Cardiac septum (tissue), 1 donor: Measurements from ENCODE around the gene MYO15B. TPM values are rescaled to one million over a fixed set of nuclear protein-coding genes. Genes with fewer than 3 reads are reported as not detected.
A peak's percentile ranks its signal among the peaks of the same experiment; 100 is the strongest.

ENCODE experiments used
- DNase-seq: peaks from one replicate; pipeline ENCODE4 v3.0.0-alpha.2; 2020; ENCODE audit warnings: low spot score
- intact Hi-C: fragments of 100-400 bp; cut with DNase I; formaldehyde crosslinking; loops from one replicate; pipeline ENCODE4 v1.14.0; 2022
- total RNA-seq: library from RNA; stranded (reverse); fragmentation: NEBNext Ultra II Directional; extraction: Animal tissue kit (Norgen Biotek cat#: 25700); gene quantifications from one replicate; pipeline ENCODE4 v1.2.1, GENCODE V29; 2021
- donor health status: DM: no; HTN: no; CAD: no.

The MYO15B gene
- total RNA-seq, 1 donor from 2014 or later, result 62.8 TPM

DNA sequence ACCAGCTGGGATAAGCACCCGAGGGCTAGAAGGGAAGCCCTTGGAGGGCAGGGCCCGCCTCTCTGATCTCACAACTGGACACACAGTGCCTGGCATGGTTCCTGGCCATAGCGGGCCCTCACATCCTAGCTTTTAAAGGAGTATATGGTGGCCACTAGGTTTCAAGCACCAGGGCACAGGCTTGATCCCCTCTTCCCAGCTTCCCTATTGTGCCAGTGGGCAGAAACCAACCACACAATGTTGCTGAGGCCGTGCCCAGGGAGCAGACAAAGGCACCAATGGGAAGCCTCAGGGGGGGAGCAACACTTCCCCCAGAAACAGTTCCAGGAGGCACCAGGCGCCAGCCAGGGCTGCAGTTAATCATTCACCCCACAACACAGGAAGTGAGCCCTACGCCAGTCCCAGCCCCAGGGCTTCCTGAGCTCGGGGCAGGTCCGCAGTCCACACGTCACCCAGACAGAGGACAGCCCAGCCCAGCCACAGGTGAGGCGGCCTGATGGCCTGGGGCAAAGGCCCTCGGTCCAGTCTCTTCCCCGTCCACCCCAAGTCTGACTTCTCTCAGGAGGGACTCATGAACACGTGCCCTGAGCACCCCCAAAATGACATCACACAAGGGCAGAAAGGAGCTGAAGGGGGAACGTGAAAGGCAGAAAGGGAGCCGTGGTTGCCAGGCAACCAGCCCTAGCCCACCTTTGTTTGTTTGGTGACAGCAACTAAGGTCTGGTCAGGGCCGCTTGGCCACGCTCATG lies 58.5 kb downstream of the MYO15B start:
- intact Hi-C loops, result no loop called here
- no peak for DNase-seq

DNA sequence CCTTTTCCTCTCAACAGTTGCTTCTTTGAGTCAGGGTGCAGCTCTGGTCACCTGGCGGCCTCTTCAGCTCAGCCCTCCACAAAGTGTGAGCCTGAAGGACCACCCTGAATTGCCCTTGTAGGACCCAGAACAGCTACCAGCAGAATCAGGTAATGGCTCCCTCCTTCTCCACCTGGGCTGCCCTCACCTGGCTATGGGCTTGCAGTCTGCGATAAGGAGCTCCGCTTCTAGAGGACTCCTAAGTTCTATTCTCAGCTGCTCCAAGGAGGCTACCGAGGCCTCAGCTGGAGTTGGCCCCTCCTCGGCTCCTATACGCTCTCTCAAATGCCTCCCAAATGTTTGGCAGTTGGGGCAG lies 59.0 kb downstream of the MYO15B start:
- intact Hi-C loops, result no loop called here

DNA sequence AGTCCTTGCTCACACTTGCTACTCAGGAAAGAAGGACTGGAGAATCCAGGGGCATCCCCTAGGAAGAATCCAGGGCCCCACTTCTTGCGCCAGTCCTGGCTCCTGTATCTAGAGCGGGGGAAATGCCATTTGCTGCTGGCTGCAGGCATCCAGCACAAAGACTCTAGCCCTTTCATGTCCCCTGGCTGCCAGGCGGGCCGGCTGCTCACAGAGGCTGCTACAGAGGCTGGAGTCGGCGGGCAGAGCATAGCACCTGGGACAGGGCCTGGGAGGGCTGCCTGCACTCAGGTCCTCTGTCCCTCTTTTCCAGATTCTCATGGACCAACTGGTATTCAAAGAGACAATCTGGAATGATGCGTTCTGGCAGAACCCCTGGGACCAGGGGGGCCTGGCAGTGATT lies 59.5 kb downstream of the MYO15B start:
- intact Hi-C loops, result no loop called here
- no peak for DNase-seq

More for the DNA sequence above, 59.0 kb downstream of the MYO15B start:
- no peak for DNase-seq

DNA sequence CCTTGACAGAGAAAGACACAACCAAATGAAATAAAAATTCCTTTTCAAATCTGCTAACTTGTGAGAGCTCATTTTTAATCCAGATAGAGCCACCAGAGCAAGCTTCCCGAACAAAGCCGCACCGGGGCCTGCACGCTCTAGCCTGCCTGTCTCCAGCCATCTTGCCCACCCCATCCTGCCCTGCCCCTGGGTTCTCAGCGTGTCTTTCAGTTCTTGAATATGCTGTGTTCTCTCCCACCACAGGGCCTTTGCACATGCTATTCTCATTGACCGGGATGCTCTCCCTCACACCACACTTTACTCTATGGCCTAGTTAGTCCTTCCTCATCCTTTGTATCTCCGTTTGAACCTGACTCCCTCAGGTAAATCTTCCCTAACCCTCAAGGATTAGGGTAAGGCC lies 60.3 kb downstream of the MYO15B start:
- DNase-seq, result no peak
- intact Hi-C loops, result no loop called here

DNA sequence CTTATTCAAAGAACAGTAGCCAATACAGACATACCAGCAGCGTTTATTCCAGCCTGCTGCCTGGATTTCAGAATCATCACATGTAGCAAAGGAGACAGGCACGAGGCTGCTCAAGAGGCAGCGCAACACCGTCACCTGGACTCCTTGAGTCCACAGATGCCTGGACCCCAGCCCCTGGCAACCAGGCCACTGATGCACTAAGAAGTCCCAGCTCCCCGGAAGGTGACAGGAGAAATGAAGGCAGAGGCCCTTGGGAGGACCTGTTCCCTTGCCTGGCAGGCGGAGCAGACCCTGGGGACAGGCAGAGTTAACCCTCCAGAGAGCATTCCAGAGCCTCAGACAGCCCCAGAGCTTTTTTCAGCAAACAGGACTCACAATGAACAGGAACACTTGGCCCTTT lies 62.1 kb downstream of the MYO15B start:
- no peak for DNase-seq
- intact Hi-C loops, result no loop called here

DNA sequence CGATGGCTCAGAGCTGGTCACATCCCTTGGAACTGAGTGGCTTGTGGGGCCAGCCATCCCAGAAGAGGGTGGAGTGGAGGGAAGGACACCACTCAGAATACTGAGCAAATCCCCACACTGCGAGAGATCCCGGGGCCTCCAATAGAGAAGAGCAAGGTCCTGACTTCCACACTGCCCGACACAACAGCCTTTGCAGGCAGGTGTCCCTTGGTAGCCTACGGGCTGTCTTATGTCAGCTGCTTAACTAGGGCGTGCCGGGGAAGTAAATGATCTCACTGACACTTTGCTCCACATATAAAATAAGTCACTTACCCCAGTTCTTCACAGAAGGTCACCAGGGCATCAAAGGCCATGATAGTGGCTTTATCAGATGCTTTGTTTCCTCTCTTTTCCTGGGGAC lies 63.3 kb downstream of the MYO15B start:
- intact Hi-C loops, result no loop called here
- DNase-seq, result no peak

DNA sequence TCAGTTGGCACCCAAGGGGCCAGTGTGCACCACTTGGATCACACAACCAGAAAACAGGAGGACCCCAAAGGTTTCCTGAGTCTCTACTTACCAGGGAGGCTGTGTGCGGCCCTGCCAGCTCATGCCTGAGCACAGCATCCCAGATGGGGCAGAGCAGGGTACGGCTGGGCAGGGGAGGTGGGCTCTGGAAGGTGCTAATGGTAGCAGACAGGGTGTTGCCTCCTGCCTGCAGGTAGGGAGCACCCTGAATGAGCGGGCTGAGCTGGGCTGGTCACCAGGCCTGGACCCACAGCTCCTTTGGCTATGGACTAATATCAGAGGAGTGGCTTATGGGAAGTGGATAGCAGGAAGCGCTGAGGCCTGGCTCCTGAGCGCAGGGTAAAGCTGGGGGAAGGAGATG lies 64.7 kb downstream of the MYO15B start:
- DNase-seq, result no peak
- intact Hi-C loops, result loop anchor here (2.0 kb wide), 1 partner anchor 20 kb away; the partner anchor contains the start of gene SMIM5

DNA sequence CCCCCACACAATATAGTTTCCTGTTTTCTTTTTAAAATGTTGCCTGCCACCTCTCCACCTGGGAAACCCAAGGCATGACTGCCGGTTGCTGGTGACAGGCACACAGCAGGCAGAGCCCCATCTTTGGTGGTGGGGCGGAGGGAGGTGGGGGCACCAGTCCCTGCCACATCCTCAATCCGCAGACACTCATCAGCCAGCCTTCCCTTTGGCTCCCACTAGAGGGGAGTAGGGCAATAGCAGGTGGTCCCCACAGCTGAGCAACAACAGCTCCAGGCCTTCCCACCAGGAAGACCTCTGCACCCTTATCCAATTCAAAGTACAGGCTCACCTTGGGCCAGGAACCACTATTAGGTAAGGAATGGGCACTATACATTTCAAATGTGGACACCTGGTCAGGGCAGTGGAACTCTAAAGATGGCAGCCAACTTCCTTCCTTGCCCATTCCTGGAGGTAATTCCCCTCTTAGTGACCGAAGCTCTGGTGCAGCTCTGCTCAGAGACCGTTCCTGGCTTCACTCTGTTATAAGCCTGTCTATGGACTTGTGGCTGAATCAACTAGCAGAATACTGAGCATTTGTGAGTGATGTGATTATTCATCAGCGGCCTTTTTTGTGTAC lies 65.4 kb downstream of the MYO15B start:
- DNase-seq, result no peak
- intact Hi-C loops, result loop anchor here (2.0 kb wide), 1 partner anchor 20 kb away; the partner anchor contains the start of gene SMIM5

DNA sequence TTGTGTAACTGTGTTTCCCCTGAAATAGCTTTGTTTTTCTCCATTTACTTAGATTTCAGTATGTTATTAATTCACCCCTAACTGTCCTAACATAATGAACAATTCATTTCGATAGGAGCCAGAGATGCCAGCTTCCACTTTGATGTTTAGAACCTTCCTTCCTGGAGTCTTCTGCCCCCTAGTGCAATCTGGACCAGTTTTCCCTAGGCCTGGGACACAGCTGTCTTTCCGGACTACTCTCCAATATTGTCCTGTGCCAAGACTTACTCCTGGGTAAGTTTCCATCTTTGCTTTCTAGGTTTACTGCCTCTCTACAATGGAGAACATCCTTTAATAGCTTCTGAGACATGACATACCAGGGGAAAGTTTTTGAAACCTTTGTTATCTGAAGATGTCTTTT lies 66.6 kb downstream of the MYO15B start:
- no peak for DNase-seq
- intact Hi-C loops, result no loop called here

DNA sequence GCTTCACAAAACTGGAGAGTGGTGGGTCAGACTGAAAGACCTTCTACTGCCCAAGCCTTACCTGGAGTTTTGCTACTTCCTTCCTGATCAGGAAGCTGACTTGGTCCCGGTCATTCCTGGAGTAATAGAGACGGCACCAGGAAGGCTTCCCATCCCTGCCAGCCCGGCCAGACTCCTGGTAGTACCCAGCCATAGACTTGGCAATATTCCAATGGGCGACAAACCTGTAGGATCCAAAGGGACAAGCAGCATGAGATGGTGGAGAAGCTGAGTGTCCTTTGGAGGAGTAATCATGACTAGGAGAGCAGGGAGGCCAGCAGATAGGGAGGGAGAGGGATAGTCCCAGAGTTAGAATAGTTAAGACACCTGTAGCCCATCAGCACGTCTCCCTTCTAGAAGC lies 70.6 kb downstream of the MYO15B start:
- intact Hi-C loops, result no loop called here
- DNase-seq, result no peak

DNA sequence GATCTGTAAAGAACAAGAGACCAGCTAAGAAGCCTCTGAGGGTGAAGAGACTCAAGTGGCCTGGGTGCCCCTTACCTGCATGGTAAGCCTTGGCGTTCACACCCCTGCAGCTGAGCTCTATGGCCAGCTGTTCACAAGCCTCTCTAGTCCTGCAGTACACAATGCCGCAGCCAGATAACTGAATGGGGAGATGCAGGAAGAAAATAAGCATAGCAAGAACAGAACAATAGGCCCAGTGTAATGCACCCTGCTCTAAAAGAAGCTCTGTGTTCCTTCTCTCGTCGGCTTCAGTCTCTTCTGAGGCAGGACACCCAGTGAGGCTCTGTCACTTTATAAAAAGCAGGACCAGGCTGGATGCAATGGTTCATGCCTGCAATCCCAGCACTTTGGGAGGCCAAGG lies 73.9 kb downstream of the MYO15B start:
- intact Hi-C loops, result no loop called here

DNA sequence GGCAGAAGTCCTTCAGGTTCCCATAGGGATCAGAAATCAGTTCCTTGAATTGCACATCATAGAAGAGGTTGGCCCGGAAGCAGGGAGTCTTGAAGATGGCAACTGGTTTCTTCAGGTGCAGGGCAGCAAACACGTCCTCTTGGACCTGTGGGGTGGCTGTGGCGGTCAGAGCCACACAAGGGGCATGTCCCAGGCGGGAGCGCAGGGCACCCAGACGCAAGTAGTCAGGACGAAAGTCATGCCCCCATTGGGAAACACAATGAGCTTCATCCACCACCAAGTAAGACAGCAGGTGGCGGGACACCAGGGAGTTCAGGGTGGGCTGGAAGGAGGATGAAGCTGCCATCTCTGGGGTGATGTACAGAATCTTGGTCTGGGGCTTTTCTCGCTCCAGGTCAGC lies 74.9 kb downstream of the MYO15B start:
- intact Hi-C loops, result no loop called here
- no peak for DNase-seq

More for the DNA sequence above, 73.9 kb downstream of the MYO15B start:
- DNase-seq, result no peak

DNA sequence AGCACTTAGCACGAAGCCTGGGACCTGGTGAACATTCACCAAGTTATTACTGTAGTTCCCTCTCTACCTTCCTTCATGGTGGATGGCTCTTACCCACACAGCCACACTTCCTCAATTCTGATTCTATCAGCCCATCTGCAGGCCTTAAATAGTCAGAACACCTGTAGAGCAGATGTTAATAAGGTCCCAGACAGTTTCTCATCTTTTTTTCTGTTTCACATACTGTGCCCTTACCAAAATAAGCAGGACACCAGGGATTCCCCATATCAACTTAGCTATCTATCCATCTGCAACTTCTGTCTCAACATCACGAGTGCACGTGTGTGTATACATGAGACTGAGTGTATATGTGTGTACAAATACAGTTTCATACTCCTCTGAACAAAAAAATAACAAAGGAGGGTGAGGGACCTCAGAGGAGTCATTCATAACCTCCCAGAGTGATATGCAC lies 76.5 kb downstream of the MYO15B start:
- DNase-seq, result no peak
- intact Hi-C loops, result no loop called here

DNA sequence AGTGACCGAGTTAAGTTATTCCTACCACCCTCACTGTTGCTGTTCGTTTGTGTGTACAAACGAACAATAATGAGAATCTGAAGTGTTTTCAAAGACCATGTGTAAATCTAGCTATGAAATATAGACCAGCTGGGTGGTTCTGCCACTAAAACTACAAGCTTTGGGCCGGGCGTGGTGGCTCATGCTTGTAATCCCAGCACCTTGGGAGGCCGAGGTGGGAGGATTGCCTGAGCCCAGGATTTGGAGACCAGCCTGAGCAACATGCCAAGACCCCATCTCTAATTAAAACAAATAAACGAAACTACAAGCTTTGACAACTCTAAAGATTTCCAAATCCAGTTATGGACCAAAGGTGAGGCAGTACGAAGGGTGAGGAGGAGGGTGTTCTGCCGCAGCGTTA lies 78.4 kb downstream of the MYO15B start:
- intact Hi-C loops, result no loop called here
- no peak for DNase-seq

DNA sequence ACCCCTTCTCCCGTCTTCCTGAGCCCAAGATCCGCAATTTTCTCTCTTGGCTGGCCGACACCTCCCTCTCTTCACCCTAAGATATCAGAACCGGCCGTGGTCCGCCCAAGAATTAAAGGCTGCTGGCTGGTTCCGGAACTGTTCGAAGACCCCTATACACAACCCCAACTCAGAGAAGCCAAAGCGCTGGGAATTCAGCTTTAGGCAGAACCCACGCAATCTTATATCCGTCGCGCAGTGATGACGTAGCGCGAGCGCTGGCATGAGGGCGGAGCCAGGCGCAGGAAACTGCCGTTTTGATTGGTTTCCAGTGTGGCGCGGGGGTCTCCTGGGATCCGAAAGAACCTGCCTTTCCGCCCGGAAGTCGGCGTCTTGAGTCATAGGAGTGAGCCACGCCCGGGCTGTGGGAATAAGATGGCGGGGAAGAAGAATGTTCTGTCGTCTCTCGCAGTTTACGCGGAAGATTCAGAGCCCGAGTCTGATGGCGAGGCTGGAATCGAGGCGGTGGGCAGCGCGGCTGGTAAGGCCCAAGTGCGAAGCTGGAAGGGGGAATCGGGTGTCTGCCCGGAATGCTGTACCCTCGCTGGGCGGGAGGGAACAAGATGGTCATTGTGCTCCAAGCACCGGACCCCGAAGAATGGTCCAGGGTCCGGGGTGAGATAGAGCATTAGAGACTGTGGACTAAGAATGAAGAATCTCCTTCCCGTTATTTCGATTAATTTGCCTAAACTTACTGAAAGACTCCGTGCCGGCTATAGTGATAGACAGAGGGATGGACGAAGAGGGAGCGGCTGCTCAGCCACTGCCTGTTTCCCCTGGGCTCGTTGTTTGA lies 79.6 kb downstream of the MYO15B start, which contains the start of the genes RECQL5 and SAP30BP:
TSS of gene RECQL5 (minus strand) at position 196 of the 832 bp plus-strand sequence. CDS start 597 bp downstream, outside the sequence.
TSS of gene SAP30BP (plus strand) at position 380 of the 832 bp plus-strand sequence. CDS start at position 415, 35 bp downstream.
- intact Hi-C loops, result no loop called here
- peak; percentile 99 for DNase-seq

DNA sequence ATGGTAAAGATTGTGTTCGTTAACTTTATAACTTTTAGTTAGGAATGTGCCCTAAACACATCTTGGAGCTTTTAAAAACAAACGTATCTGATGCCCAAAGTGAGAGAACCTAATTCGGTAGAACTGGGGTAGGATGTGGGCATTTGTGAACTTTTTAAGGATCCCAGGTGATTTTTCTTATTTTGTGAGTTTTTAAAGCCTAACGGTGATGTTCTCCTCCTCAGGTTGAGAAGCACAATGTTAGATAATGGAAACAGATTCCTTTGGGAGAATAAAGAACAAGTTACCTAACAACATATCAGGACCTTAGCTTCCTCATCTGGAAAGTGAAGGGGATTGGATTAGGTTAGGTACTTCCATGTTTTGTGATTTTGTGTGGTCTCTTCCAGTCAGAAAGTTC lies 80.2 kb downstream of the MYO15B start:
- DNase-seq, result no peak
- intact Hi-C loops, result no loop called here

DNA sequence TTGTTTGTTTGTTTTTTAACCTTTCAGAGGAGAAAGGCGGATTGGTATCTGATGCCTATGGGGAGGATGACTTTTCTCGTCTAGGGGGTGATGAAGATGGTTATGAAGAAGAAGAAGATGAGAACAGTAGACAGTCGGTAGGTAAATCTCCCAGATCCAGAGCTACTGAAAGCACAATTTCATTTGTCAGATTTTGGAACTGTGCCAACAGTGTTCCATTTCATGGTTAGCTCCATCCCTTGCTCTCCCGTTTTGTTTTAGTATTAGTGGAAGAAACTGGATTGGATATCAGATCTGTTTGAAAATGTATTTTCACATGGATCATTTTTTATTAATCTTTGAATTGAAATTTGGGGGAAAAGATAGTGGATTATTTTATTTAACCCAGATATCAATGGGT lies 80.9 kb downstream of the MYO15B start:
- intact Hi-C loops, result no loop called here
- no peak for DNase-seq

DNA sequence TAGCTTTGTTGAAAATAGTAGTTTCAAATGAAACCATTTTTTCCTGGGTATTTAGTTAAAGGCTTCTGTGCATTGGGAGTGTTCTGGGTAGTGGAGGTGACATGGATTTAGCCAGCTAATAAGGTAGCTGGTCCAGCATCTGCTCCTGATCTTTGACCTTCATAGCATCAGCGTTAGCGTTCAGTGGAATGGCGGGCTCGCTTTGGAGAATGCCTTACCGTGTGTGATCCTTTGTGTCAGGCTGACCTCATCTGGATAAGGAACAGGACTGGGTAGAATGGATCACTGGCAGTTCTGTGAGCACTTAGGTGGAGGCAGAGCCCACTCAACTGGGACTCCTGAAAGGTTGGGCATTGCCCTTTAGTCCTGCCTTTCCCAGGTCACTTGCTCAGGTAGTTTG lies 83.3 kb downstream of the MYO15B start:
- no peak for DNase-seq
- intact Hi-C loops, result no loop called here

DNA sequence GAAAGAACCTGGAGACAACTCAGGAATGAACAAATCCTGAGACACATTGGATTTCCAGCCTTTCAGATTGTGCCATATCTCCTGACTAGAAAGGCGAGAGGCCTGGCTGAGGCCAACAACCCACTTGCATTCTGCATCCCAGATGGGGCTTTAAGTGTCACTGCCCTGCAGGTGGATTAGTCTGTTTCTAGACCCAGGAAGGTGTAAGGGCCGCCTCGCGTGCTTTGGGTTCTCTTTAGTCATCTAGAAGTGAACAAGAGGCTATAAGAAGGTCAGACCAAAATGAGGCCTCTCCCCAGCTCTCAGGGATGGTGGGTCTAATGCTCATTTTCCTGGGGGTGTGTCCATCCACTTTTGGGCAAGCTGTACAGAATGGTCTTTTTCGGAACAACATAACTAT lies 84.4 kb downstream of the MYO15B start:
- intact Hi-C loops, result no loop called here
- no peak for DNase-seq

DNA sequence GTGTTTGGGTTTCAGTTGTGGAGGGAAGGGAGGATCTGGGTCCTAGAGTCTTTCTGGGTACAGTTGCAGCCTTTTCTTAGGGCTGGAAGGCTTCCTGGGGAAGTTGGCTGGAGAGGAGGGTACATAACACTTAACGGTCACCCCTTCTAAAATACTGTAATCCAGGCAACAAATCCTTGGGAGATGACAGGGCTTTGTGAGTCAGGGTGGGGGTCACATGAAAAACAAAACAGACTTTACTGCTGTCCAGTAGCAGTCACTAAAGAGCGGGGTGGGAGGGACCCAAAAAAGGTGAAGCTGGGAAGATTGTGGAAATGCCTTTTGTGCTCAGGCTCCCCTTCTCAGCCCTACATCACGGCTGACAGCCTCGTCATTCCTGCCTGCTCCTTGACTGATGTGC lies 85.9 kb downstream of the MYO15B start:
- intact Hi-C loops, result no loop called here
- no peak for DNase-seq
